Measurements from ENCODE around the gene PDCD6IP.

PDCD6IP gene

GRCh38 chr3:33791477-33792166, 6.8 kb upstream of the PDCD6IP start:
- FAIRE-seq (peak; percentile 15), DNase-seq (ENCODE audit: extremely low spot score, insufficient read length, low read depth) (no peak)

GRCh38 chr3:33792167-33792892, 6.1 kb upstream of the PDCD6IP start:
- FAIRE-seq (no peak), DNase-seq (ENCODE audit: extremely low spot score, insufficient read length, low read depth) (no peak)

DNA sequence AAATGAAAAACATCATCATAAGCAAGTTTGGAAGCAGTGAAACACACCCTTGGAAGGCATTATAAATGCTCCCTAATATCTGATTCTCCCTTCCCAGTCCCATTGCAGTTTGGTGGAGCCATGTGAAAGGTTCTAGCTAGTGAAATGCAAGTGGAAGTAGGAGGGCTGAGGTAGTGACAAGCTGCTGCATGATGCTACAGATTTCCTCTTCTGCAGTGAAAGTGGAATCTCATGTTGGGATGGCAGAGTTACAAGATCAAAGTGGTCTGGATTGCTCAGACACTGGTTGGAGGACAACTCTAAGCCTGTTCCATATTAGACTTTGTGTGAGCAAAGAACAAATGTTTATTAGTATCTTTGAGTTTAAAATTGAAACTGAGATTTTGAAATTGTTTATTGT, 3.3 kb upstream of the PDCD6IP start:
- DNase-seq (ENCODE audit: extremely low spot score, insufficient read length, low read depth) (no peak), FAIRE-seq (no peak)

DNA sequence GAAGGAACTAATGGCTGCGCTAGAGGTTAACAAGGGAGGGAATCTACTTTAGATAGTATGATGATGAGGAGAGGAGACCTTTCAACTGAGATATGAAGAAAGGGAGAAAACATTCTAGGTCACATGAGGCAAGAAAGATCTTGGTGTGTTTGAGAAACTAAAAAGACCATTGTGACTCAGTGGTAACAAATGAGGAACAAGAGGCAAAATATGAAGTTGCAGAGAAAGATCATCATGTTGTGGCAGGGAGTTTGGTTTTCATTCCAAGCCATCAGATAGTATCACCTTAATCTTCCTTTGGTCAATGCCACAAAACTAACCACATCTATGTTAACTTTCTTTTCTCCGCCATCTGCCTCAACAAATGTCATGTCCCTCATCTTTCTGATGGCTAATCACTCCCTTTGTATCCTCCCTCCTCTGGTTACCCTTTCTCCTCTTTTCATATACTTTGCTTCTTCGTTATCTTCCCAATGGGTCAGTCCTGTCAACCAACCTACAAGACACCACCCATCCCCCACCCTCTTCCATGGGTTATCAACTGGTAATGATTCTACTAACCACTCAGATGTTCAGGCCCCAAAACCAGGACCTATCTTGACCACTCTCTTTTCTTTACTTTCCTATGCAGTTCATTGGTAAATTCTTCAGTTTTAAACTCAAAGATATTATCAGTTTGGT, 2.4 kb upstream of the PDCD6IP start:
- DNase-seq (ENCODE audit: extremely low spot score, insufficient read length, low read depth) = no peak
- FAIRE-seq = no peak

DNA sequence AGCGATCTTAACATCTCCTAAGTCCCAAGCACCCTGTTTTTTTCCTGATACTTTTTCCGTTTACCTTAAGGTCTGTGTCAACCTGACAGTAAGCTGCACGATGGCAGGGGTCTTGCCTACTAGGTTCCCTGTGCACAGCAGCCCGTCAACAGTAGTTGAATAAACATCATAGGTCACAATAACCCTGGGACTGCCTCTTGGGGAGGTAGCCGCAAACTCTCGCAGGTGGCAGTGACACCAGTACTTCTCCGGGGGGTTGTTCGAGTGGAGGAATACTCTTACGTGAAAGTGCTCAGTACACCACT, 365 bp upstream of the PDCD6IP start:
- DNase-seq (ENCODE audit: extremely low spot score, insufficient read length, low read depth) (no peak), FAIRE-seq (no peak)

GRCh38 chr3:33799202-33799551, 747 bp downstream of the PDCD6IP start:
- no peak for DNase-seq (ENCODE audit: extremely low spot score, insufficient read length, low read depth)
- FAIRE-seq = no peak

DNA sequence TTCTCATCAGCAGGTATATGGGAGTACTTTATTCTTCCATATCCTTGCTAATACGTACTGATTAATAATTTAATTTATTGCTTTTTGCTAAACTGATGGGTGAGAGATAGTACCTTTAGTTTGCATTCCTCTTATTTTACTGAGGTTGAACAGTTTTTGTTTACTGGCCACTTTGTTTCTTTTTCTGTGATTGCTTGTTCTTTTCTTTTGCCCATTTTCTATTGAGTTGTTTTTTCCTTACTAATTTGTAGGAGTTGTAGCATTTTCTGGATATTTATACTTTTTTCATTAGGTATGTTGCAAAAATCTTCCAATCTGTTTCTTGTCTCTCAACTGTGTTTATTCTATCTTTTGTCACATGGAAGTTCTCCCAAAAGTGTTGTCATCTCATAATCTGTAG, 4.8 kb downstream of the PDCD6IP start:
- FAIRE-seq = no peak
- DNase-seq (ENCODE audit: extremely low spot score, insufficient read length, low read depth) = no peak

GRCh38 chr3:33803894-33804526, 5.6 kb downstream of the PDCD6IP start:
- no peak for FAIRE-seq

DNA sequence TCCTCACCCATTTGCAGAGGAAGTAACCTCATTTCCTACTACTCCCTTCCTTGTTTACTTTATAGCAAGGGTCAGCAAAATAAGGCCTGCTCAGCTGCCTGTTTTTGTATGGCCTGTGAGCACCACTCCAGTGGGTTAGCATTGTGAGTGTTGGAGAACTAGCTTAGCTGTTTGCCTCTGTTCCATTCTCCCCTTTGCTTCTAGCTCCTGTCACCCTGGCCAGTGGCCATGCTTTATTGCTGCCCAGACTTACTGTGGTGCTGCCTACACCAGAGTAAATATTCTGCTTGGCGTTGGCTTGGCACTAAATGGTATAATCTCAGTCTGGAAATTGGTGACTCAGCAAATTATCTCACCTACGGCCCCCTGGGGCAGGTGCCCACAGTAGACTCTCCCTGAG, 8.8 kb downstream of the PDCD6IP start:
- FAIRE-seq (no peak), DNase-seq (ENCODE audit: extremely low spot score, insufficient read length, low read depth) (no peak)

More at GRCh38 chr3:33803894-33804526, 5.6 kb downstream of the PDCD6IP start:
- no peak for DNase-seq (ENCODE audit: extremely low spot score, insufficient read length, low read depth)

- FAIRE-seq (no peak), DNase-seq (ENCODE audit: extremely low spot score, insufficient read length, low read depth) (no peak)
Observed at GRCh38 chr3:33808559-33808958, 10.1 kb downstream of the PDCD6IP start.

DNA sequence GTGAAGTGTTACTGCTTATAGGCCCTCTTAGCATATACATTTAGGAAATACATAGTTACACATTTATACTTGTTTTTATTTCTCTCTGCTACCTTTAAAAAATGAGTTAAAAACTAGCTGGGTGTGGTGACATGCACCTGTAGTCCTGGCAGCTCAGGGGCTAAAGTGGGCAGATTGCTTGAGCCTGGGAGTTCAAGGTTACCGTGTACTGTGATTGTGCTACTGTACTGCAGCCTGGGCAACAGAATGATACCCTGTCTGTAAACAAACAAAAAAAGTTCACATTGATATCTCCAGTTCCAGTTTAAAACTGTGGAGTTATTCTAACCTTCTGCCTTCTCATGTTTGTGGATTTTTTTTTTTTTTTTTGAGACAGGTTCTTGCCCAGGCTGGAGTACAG, 12.1 kb downstream of the PDCD6IP start:
- DNase-seq (ENCODE audit: extremely low spot score, insufficient read length, low read depth) (no peak), FAIRE-seq (no peak)

DNA sequence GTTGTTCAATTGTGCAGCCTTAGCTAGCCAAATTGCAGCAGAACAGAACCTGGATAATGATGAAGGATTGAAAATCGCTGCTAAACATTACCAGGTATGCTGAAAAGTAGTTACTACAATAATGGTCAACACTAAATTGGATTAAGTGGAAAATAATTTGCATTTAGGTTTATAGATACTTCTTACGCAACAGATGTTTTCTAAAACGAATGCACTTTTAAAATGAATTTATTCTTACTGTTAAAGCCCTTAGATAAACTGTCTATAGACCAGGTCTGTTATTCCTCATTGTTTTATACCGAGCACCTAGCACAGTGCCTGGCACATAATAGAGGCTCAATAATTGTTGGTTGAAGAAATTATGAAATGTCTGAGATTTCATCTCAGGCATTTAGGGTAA, 23.6 kb downstream of the PDCD6IP start:
- DNase-seq (ENCODE audit: extremely low spot score, insufficient read length, low read depth) (no peak), FAIRE-seq (no peak)

DNA sequence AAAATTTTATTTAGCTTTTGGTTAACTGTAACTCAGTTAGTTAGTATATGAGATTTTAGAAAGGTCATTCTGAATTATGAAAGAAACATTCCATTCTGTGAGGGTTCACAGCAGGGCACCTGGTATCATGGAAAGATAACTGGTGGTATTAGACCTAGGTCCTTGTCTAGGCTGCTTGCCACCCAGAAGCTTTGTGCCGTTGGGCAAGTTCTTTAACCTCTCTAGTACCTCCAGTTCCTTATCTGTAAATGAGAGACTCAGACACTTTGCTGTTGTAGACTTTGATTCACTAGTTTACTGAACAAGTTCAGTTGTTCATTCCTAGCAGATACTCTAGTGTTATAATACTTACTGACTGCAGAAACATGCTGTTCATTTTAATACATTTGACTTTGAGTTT, 25.4 kb downstream of the PDCD6IP start:
- DNase-seq (ENCODE audit: extremely low spot score, insufficient read length, low read depth) = no peak
- FAIRE-seq = no peak

GRCh38 chr3:33825111-33825510, 26.7 kb downstream of the PDCD6IP start:
- no peak for FAIRE-seq
- DNase-seq (ENCODE audit: extremely low spot score, insufficient read length, low read depth) = no peak

- FAIRE-seq = no peak
Observed at GRCh38 chr3:33826206-33826605, 27.8 kb downstream of the PDCD6IP start.

GRCh38 chr3:33826688-33827087, 28.3 kb downstream of the PDCD6IP start:
- FAIRE-seq (no peak), DNase-seq (ENCODE audit: extremely low spot score, insufficient read length, low read depth) (no peak)

More at GRCh38 chr3:33826206-33826605, 27.8 kb downstream of the PDCD6IP start:
- DNase-seq (ENCODE audit: extremely low spot score, insufficient read length, low read depth) = no peak

DNA sequence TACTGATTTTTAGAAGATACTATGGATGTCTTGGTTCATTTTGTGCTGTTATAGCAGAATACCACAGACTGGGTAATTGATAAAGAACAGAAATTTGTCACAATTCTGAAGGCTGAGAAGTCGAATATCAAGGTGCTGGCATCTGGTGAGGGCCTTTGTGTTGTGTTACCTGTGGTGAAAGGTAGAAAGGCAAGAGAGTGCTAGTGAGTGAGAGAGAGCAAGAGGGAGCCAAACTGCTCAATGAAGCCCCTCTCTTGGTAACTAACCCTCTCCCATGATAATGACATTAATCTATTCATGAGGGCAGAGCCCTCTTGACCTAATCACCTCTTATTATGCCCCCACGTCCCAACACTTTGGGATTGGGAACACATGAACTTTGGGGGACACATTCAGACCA, 31.3 kb downstream of the PDCD6IP start:
- no peak for FAIRE-seq
- DNase-seq (ENCODE audit: extremely low spot score, insufficient read length, low read depth) = no peak

- FAIRE-seq = no peak
- DNase-seq (ENCODE audit: extremely low spot score, insufficient read length, low read depth) = no peak
Observed at GRCh38 chr3:33831053-33831452, 32.6 kb downstream of the PDCD6IP start.

DNA sequence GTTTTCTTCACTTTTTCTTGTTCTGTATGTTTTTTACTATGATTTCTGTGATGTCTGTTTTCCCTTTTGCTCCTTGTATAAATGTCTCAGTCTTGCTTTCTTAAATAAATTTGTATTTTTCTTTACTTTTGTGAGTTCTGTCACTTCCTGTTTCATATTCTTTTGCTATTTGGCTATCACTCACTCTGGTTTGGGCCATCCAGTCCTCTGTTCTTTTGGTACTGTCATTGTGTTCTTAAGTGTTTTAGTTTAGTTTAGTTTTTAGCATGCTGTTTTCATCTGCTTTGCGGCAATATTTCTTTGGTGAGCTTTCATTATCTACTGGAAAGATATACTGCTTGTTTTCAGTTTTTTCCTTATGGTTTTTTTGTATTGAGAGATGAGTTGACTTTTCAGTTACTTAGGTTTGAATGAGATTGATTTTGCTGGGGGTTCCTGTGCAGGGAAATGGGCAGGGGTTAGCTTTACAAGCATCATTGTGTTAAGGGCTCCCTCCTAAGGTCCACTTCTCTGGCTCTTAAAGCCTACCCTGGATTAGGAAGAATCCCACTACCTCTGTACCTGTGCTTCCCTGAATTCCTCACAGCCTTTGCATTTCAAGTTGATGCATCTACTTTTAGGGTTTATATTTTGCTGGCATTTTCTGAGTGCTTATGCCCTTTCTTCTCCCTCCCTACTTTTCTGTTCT, 35.1 kb downstream of the PDCD6IP start:
- FAIRE-seq = no peak
- no peak for DNase-seq (ENCODE audit: extremely low spot score, insufficient read length, low read depth)

GRCh38 chr3:33834096-33834453, 35.6 kb downstream of the PDCD6IP start:
- no peak for DNase-seq (ENCODE audit: extremely low spot score, insufficient read length, low read depth)
- FAIRE-seq = no peak

Measured in GM18507 (cell line).